HG03457 (cell line): Measurements from ENCODE around the gene PPP1R7.

Experiments used
- ATAC-seq: cut with Tn5 transposase; IDR thresholded peaks from one replicate; pipeline ENCODE4 v1.9.1; 2021; ENCODE audit warnings: moderate number of reproducible peaks; ENCODE audit not compliant: unreplicated experiment

PPP1R7 gene

GRCh38 chr2:241120440-241120839 is 29.8 kb upstream of the PPP1R7 start:
- no peak for ATAC-seq

DNA sequence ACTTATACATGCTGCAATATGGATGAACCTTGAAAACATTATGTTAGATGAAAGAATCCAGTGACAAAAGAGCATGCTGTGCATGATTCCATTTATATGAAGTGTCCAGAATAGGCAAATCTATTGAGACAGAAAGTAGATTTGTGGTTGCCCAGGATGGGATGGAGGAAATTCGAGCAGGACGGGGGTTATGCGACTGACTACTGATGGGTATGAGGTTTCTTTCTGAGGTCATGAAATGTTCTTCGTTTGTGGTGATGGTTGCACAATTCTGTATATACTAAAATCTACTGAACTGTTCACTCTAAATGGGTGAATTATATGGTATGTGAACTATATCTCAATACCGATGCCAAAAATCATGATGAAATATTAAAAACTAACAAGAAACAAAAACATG is 29.3 kb upstream of the PPP1R7 start:
- no peak for ATAC-seq

- no peak for ATAC-seq
These were observed 27.8 kb upstream of the PPP1R7 start for GRCh38 chr2:241122376-241123002.

- no peak for ATAC-seq
These were observed 26.3 kb upstream of the PPP1R7 start for GRCh38 chr2:241123816-241124536.

GRCh38 chr2:241125626-241126025 is 24.6 kb upstream of the PPP1R7 start:
- ATAC-seq: no peak

DNA sequence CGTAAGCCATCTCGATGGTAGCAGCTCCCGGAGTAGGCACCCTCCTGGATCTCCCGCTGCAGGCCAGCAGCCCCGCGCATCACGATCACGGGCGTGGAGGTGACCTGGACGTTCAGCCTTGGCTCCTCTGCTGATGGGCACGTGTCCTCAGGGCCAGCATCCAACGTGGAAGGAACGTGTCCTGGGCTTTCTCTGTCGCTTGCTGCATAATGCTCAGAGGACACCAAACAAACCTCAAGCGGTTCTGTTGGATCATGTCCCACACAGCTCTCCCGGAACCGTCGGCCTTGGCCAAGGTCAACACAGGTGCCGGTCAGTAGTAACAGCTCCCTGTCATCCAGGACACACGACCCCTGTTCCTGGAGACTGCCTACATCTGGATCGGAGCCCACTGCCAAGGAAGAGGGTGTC is 24.1 kb upstream of the PPP1R7 start:
- ATAC-seq: no peak

DNA sequence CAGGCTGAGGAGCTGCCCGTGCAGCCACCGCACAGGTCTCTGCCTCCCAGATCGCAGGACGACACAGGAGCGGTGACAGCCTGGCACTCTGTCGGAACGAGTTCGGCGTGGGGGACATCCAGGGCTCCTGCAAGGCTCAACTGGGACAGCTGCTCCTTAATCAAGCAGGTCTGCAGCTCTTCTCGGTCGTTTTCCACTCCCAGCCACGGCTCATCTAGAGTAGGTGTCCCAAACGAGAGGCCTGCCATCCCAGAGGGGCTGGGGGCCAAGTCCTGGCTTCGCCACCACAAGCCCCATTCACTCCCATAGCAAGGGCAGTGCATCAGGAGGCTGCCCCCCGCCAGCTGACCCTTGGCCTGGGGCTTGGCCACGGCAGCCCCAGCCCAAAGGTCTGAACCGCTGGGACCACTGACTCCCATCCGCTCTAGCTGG is 23.5 kb upstream of the PPP1R7 start:
- ATAC-seq: no peak

DNA sequence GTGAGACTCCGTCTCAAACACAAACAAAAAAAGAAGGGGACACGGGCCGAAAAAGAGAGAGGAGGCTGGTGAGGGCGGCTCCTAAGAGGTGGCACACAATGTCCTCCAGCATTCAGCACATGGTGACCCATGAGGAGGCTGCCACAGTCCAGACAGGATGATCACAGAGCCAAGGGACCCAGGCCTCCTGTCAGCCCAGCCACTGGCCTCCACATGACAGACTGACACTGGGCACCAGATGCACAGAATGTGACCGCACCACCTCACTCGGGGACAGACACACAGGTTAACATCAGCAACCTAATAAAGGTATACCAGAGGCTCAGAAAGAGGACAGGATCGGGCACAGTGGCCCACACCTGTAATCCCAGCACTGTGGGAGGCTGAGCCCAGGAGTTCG is 22.0 kb upstream of the PPP1R7 start:
- no peak for ATAC-seq

DNA sequence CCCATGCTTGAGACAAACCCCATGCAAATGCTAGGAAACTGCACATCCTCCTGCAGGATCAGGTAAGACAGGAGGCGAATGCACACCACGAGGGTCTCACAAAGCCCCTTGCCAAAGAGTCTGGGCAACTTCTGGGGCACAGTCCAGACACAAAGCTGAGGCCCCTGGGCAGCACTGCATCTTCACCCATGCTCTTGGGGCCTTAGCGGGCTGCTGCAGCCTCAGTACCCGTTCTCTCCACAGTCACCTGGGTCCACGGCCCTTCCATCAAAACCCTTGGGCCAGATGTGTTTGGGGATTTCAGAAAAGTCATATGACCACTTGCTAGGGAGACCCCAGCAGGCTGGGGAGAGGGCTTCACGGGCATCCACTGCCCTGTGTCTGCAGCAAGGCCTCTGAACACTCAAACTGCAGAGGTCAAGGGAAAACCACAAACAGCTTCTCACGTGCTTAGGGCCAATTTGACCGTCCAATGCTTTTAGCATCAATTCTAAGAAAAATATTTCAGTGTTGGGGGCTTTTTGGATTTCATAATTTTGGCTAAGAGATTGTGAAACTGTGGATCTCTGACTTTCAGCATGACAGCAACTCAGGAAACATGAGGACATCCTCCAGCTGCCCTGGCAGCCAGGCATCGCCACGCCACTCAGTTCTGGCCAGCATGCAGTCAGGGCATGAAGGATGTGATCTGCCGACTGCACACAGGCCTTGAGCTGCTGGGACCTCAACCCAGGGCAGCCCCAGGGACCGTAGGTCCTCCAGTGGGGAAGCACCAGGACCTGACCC is 21.0 kb upstream of the PPP1R7 start:
- no peak for ATAC-seq

- ATAC-seq: no peak
These were observed 20.0 kb upstream of the PPP1R7 start for GRCh38 chr2:241130316-241130715.

DNA sequence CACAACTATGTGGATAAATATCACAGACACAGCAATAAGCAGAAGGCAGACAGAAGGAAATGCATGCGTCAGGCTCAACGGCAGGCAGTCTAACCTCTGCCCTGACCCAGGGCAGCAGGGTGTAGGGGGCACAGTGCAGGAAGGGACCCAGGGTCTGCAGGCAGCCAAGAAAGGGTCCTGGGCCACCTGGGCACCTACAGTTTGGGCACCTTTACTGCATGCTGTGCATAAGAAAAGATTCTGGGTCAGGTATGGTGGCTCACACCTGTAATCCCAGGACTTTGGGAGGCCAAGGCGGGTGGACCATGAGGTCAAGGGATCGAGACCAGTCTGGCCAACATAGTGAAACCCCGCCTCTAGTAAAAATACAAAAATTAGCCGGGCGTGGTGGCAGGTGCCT is 18.7 kb upstream of the PPP1R7 start:
- ATAC-seq: no peak

DNA sequence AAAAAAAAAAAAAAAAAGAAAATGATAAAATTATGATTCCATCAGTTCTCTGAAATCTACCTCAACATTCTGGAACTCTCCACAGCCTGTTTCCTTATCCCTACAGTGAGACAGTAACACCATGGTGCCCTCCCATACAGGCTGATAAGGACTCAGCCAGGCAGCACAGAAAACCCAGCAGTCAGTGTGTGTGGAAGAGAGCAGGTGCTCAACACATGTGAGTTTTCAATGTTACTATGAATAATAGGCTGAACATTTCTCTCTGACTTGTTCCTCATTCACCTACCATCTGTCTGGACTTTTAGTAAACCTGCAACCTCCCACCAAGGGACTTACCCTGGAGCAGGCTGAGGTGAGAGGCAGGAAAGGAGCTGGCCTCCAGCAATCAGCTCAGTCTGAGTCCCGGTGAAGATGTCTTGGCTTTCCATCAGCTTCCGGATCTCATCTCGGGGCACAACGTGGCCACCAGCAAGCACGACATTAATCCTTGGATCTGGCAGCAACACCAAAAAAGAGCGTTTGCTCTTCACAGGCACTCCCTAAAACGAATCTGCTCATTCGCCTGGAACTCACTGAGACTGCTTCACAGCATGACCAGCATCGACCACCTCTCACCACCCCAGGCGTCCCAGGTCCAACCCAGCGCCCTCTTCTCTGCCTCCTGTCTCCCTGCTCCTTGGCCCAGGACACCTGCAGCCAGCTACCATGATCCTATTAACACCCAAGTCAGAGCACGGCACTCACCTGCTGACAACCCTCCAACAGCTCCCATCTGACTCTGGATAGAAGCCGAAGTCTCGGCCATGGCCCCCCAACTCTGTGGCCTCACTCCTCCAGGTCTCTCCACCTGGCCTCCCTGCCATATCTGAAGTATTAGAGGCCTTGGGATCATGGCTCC is 17.5 kb upstream of the PPP1R7 start:
- no peak for ATAC-seq

DNA sequence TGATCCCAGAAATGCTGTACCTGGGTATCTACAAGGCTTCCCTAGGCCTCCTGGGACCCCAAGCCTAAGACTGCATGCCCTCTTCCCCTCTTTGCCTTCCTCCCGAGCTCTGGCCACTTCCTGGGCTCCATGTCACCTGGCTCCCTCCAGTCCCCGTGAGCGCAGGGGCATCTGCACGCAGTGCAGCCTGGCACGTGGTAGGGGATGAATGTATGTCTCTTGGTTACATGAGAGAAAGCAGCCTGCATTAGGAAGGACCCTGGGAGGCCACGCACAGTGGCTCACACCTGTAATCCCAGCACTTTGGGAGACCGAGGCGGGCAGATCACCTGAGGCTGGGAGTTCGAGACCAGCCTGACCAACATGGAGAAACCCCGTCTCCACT is 16.8 kb upstream of the PPP1R7 start:
- no peak for ATAC-seq

- no peak for ATAC-seq
These were observed 15.6 kb upstream of the PPP1R7 start for GRCh38 chr2:241134711-241135110.

DNA sequence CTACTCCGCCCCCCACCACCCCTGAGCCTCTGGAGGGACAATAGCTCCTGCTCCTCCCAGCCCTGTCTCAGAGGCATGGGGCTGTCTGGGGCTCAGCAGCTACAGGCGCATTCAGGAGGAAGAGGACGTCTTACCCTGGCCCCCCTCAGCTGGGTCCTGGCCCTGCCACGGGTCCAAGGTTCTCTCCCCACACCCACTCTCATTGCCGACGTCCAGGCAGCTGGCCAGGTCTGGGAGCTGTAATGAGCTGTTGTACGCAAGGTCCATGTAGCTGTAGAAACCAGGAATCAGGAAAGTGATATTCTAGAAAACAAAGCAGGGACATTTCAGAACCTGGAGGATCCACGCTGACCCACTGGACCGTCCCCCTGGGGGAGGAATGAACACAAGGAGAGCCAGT is 14.5 kb upstream of the PPP1R7 start:
- ATAC-seq: no peak

- ATAC-seq: no peak
These were observed 14.1 kb upstream of the PPP1R7 start for GRCh38 chr2:241136191-241136590.

DNA sequence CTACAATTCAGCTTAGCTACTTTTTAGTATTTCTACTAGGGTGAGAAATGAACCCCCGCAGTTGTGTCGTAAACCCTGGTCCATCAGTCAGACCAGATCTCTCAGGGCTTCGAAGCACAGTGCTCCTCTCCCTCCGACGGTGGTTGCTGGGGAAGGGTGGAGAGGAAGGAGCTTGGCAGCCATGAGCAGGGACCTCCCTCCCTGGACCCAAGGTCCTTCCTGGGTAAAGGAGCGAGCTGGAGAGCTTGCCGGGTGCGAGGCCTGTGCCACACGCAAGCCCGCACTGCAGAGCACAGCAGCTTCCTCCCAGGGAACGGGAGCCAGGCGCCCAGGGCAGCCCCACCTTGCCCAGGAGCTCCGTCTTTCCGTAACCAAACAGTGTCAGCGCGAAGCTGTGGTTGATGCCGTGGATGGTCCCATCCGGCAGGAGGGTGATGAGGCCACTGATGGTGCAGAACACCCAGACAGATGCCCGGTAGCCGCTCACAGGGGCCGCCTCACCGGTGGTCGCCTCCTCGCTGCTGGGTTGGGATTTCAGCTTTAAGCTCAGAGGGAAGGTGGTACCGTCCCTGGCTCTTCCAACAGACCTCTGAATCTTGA is 13.5 kb upstream of the PPP1R7 start:
- no peak for ATAC-seq

- ATAC-seq: no peak
These were observed 12.7 kb upstream of the PPP1R7 start for GRCh38 chr2:241137276-241138190.

GRCh38 chr2:241138471-241138870 is 11.8 kb upstream of the PPP1R7 start:
- no peak for ATAC-seq
